HEK293T (cell line): Measurements from ENCODE around the gene KPTN.
A peak's percentile ranks its signal among the peaks of the same experiment; 100 is the strongest.

ENCODE experiments used
- CTCF ChIA-PET: fragments of 350-600 bp; formaldehyde crosslinking; extraction: SDS; loops from one replicate; lab custom pipeline; 2021; ENCODE audit warnings: antibody characterized with exemption, inconsistent platforms; lab: Yijun Ruan, JAX
- POLR2A ChIA-PET: fragments of 350-600 bp; formaldehyde crosslinking; extraction: SDS; loops from one replicate; lab custom pipeline; 2020; ENCODE audit warnings: antibody characterized with exemption, inconsistent platforms; lab: Yijun Ruan, JAX
- DNase-seq: peaks from one replicate; pipeline ENCODE4 v3.0.0; 2012; ENCODE audit warnings: mixed read lengths; ENCODE audit errors: extremely low spot score
- ARNT ChIP-seq: fragments of 450-650 bp; IDR thresholded peaks from 2 replicates; pipeline ENCODE4 v1.6.1; 2017; ENCODE audit warnings: mild to moderate bottlenecking
- BHLHE40 ChIP-seq: fragments of 450-650 bp; IDR thresholded peaks from 2 replicates; pipeline ENCODE4 v1.6.1; 2016; ENCODE audit warnings: mild to moderate bottlenecking, moderate library complexity, borderline replicate concordance
- CTBP1 ChIP-seq: fragments of 450-650 bp; IDR thresholded peaks from 2 replicates; pipeline ENCODE4 v1.6.1; 2016; ENCODE audit warnings: borderline replicate concordance
- ELF4 ChIP-seq: fragments of 450-650 bp; IDR thresholded peaks from 2 replicates; pipeline ENCODE4 v1.6.1; 2017; ENCODE audit warnings: antibody characterized with exemption
- FOXA1 ChIP-seq: fragments of 450-650 bp; IDR thresholded peaks from 2 replicates; pipeline ENCODE4 v1.6.1; 2016; ENCODE audit warnings: mild to moderate bottlenecking
- FOXK2 ChIP-seq: fragments of 450-650 bp; IDR thresholded peaks from 2 replicates; pipeline ENCODE4 v1.6.1; 2016; ENCODE audit warnings: mild to moderate bottlenecking
- FOXM1 ChIP-seq: fragments of 450-650 bp; IDR thresholded peaks from 2 replicates; pipeline ENCODE4 v1.6.1; 2017; ENCODE audit warnings: mild to moderate bottlenecking, borderline replicate concordance
- HDGF ChIP-seq: fragments of 450-650 bp; IDR thresholded peaks from 2 replicates; pipeline ENCODE4 v1.6.1; 2017; ENCODE audit warnings: antibody characterized with exemption, borderline replicate concordance
- L3MBTL2 ChIP-seq: fragments of 450-650 bp; conservative IDR thresholded peaks from 2 replicates; pipeline ENCODE4 v1.6.1; 2016; ENCODE audit warnings: mild to moderate bottlenecking
- LEF1 ChIP-seq: fragments of 450-650 bp; IDR thresholded peaks from 2 replicates; pipeline ENCODE4 v1.6.1; 2017; ENCODE audit warnings: mild to moderate bottlenecking, borderline replicate concordance
- NFRKB ChIP-seq: fragments of 450-650 bp; IDR thresholded peaks from 2 replicates; pipeline ENCODE4 v1.6.1; 2016; ENCODE audit warnings: mild to moderate bottlenecking, moderate library complexity
- SP1 ChIP-seq: fragments of 450-650 bp; IDR thresholded peaks from 2 replicates; pipeline ENCODE4 v1.6.1; 2017
- SUZ12 ChIP-seq: fragments of 450-650 bp; IDR thresholded peaks from 2 replicates; pipeline ENCODE4 v1.6.1; 2016; ENCODE audit warnings: mild to moderate bottlenecking
- TARDBP ChIP-seq: fragments of 450-650 bp; IDR thresholded peaks from 2 replicates; pipeline ENCODE4 v1.6.1; 2016
- ZNF384 ChIP-seq: fragments of 450-650 bp; IDR thresholded peaks from 2 replicates; pipeline ENCODE4 v1.6.1; 2016
- TF ChIP-seq, protein P1 (sequence below): fragments of 450-650 bp; IDR thresholded peaks from 2 replicates; pipeline ENCODE4 v1.6.1; 2016

The KPTN gene

DNA sequence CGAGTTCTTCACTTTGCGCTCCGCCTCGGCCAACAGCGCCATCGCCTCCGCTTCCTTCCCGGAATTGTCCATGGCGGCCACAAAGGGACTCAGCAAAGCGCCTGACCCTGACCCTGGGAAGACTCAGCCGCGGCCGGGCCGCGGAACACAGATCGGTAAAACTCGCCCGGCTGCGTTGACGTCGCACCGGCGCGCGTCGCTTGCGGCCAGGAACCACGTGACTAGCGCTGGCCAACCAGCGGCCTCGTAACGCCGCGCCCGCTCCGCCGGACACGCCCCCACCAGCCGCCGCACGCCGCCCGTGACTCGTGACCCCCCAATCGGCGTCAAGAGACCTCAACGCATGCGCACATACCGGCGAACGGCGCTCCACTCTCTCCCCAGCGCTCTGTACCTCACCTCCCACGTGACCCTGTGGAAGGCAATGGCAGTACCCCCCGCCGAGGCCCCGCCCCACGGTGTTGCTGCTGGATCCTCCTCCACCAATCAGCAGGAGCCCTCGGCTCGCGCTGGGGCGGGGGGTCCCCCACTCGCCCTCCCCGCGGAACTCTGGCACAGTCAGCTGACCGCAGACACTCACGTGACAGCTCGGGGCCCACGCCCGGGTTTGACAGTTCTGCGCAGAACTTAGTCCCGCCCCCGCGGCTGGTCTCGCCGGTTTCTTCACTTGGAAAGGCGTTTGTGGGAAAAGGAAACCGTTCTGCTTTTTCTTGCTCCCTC is 31.0 kb upstream of the KPTN start, which contains the start of gene NAPA:
NAPA (minus strand) TSS at position 195 of the 720 bp plus-strand sequence; CDS start at position 72, 123 bp downstream.
- peak; percentile 98 for DNase-seq
- ChIA-PET POLR2A (interaction anchor here (0.6 to 1.6 kb wide), 6 partner anchors 9 to 86 kb away, joined by 3 to 6 read pairs (median 4); no protein-coding TSS in a partner anchor), CTCF (interaction anchor here (0.5 to 1.6 kb wide), 9 partner anchors 9 to 181 kb away, joined by 3 to 10 read pairs (median 4); no protein-coding TSS in a partner anchor)
- TF ChIP-seq HDGF (peak; percentile 72; the same call in 1 of the 2 replicates), L3MBTL2 (peak; percentile 47), BHLHE40 (no peak), FOXM1 (peak; percentile 97)
- TF ChIP-seq, protein P1, sequence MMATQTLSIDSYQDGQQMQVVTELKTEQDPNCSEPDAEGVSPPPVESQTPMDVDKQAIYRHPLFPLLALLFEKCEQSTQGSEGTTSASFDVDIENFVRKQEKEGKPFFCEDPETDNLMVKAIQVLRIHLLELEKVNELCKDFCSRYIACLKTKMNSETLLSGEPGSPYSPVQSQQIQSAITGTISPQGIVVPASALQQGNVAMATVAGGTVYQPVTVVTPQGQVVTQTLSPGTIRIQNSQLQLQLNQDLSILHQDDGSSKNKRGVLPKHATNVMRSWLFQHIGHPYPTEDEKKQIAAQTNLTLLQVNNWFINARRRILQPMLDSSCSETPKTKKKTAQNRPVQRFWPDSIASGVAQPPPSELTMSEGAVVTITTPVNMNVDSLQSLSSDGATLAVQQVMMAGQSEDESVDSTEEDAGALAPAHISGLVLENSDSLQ, result peak; percentile 65

DNA sequence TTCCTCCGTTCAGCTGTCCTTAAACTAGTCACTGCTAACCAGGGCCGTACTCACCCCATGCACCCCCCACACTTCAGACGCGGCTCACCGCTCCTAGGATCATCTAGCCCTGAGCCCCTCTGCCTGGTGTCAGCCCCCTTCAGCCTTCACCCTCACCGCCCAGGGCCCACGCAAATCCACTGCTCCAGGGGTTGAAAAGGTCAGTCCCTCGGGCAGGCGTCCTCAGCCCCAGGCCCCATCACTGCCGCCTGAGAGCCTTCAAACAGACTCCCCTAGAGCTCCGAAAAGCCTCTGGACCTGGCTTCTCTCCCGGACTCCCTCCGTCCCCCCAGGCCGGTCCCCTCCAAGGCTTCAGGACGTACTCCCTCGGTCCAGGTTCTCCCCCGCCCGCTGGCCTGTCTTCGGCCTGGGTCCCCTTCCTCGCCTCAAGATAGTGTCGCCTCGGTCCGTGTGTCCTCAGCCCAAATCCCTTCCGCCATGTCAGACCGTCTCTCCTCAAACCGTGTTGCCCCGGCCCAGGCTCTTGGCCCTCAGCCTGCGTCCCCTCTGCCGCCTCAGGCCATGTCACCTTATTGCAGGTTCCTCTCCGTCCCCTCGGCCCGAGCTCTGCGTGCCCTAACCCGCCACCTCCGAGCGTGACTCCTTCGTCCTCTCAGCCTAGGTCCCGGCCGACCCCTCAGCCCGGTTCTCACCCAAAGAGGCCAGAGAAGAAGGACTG is 30.3 kb upstream of the KPTN start:
- ChIA-PET POLR2A (no interaction called here), CTCF (interaction anchor here (0.7 kb wide), 1 partner anchor 186 kb away, joined by 6 read pairs; no protein-coding TSS in a partner anchor)
- DNase-seq, result no peak
- TF ChIP-seq SUZ12 (no peak), BHLHE40 (no peak), FOXK2 (no peak)

DNA sequence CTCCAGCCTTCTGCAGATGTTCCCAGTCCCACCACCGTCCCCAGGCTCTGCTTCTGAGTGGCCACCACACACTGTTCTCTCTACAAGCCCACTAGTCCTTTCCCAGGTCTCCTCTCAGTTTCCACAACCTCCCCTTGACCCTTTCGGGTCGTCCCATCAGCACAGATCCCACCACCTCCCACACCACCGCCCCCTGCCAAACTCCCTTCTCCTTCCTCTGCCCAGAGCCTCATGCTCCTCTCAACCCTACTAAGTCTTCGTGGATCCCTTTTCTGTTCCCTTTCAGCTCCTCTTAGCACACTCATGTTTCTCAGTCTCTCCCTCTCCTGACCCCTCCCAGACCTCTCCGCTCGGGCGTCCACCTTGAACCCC is 28.9 kb upstream of the KPTN start:
- TF ChIP-seq FOXM1, result no peak
- TF ChIP-seq L3MBTL2, result no peak
- no peak for TF ChIP-seq SP1
- TF ChIP-seq ELF4, result no peak
- TF ChIP-seq ARNT, result no peak
- no peak for TF ChIP-seq ZNF384
- TF ChIP-seq TARDBP, result no peak
- no peak for TF ChIP-seq HDGF
- POLR2A ChIA-PET, result no interaction called here
- CTCF ChIA-PET, result no interaction called here
- DNase-seq, result no peak

- ChIA-PET POLR2A (no interaction called here), CTCF (no interaction called here)
- DNase-seq, result no peak
- TF ChIP-seq SUZ12 (no peak), FOXK2 (no peak), FOXM1 (no peak), L3MBTL2 (no peak)
Measured at GRCh38 chr19:47512183-47512947, 28.3 kb upstream of the KPTN start.

DNA sequence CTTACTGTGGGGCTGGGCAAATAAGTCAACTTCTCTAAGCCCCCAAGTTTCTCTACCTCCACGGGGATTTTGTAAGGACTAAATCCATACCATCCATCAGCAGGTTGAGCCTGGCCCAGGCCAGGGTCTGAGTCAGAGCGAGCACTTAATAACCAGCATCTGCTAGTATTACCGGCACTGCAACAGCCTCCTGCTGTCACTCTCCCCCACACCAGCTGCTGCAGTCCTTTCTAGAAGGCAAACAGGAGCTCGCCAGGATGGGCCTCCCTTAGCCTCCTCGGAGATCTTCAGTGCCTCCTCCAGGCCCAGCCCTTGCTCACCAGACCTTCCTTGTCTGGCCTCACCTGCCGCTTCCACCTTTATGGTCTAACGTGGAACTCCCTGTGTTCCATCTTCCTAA is 27.7 kb upstream of the KPTN start:
- no peak for DNase-seq
- CTCF ChIA-PET, result interaction anchor here (0.7 kb wide), 1 partner anchor 196 kb away, joined by 3 read pairs; no protein-coding TSS in a partner anchor
- POLR2A ChIA-PET, result no interaction called here
- no peak for TF ChIP-seq FOXM1
- TF ChIP-seq NFRKB, result no peak
- no peak for TF ChIP-seq HDGF
- no peak for TF ChIP-seq LEF1
- no peak for TF ChIP-seq BHLHE40
- no peak for TF ChIP-seq FOXA1
- no peak for TF ChIP-seq L3MBTL2
- TF ChIP-seq SP1, result no peak
- no peak for TF ChIP-seq ELF4
- TF ChIP-seq ARNT, result no peak
- TF ChIP-seq, protein P1, result no peak
- no peak for TF ChIP-seq CTBP1
- no peak for TF ChIP-seq TARDBP
- no peak for TF ChIP-seq SUZ12
- no peak for TF ChIP-seq ZNF384

DNA sequence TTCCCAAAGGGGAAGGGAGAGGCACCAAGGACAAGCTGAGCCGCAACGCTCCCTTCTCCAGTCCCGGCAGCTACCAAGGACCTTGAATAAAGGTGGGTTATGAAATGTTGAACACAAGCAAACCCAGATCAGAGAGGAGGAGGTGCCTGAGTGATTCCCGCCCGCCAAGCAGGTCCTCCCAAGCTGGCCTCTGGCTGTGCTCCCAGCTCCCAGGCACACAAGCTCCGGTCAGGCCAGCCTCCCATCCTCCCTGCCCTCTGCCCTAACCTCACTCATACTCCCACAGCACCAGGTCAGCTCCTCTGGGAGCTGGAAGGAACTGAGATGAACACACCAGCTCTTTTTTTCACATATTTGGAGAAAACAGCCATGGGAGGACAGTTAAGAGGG is 27.1 kb upstream of the KPTN start:
- CTCF ChIA-PET, result interaction anchor here (0.7 kb wide), 1 partner anchor 197 kb away, joined by 3 read pairs; no protein-coding TSS in a partner anchor
- POLR2A ChIA-PET, result no interaction called here
- no peak for DNase-seq
- no peak for TF ChIP-seq ARNT
- no peak for TF ChIP-seq L3MBTL2
- no peak for TF ChIP-seq LEF1
- TF ChIP-seq, protein P1, result no peak
- TF ChIP-seq CTBP1, result no peak
- TF ChIP-seq ZNF384, result no peak
